Neural progenitor cell (in vitro differentiated cells): ENCODE data around the gene RBFOX2. TPM values are rescaled to one million over a fixed set of nuclear protein-coding genes. Genes with fewer than 3 reads are reported as not detected.

ENCODE experiments used
- DNase-seq: peaks from one replicate; pipeline ENCODE4 v3.0.0-alpha.2; 2016; ENCODE audit warnings: low spot score
- H2AFZ ChIP-seq: fragments of 200-600 bp; sonication (generic); replicated peaks from 2 replicates; pipeline ENCODE4 v1.6.1; 2016; ENCODE audit warnings: antibody characterized with exemption
- H3F3A ChIP-seq: fragments of 200-600 bp; sonication (generic); 2 replicates; pipeline ENCODE4 v1.6.1; 2016; ENCODE audit warnings: antibody characterized with exemption, low read depth
- H3K27ac ChIP-seq: fragments of 200-600 bp; sonication (generic); 2 replicates; pipeline ENCODE4 v1.5.1; 2016; ENCODE audit warnings: mild to moderate bottlenecking
- H3K27me3 ChIP-seq: fragments of 200-600 bp; sonication (generic); 2 replicates; pipeline ENCODE4 v1.6.1; 2016; ENCODE audit warnings: mild to moderate bottlenecking, moderate library complexity
- H3K36me3 ChIP-seq: fragments of 200-600 bp; sonication (generic); 2 replicates; pipeline ENCODE4 v1.5.1; 2016
- H3K4me1 ChIP-seq: fragments of 200-600 bp; sonication (generic); 2 replicates; pipeline ENCODE4 v1.6.1; 2016; ENCODE audit warnings: mixed run types
- H3K4me2 ChIP-seq: fragments of 200-600 bp; sonication (generic); 2 replicates; pipeline ENCODE4 v1.6.1; 2016
- H3K4me3 ChIP-seq: fragments of 200-600 bp; sonication (generic); 2 replicates; pipeline ENCODE4 v1.5.1; 2016
- H3K79me2 ChIP-seq: fragments of 200-600 bp; sonication (generic); 2 replicates; pipeline ENCODE4 v1.6.1; 2016; ENCODE audit warnings: low read depth
- H3K9ac ChIP-seq: fragments of 200-600 bp; sonication (generic); 2 replicates; pipeline ENCODE4 v1.6.1; 2016
- H3K9me3 ChIP-seq: fragments of 200-600 bp; sonication (generic); 2 replicates; pipeline ENCODE4 v1.5.1; 2016; ENCODE audit warnings: low read depth
- H4K20me1 ChIP-seq: fragments of 200-600 bp; sonication (generic); 2 replicates; pipeline ENCODE4 v1.6.1; 2016; ENCODE audit warnings: low read depth
- H3K27ac Mint-ChIP-seq: 3 replicates; pipeline ENCODE4 v1.8.0; 2021; ENCODE audit warnings: mixed read lengths
- H3K27me3 Mint-ChIP-seq: 2 replicates; pipeline ENCODE4 v1.8.0; 2022; ENCODE audit warnings: low read depth, mild to moderate bottlenecking, inconsistent platforms, moderate library complexity, mixed read lengths; ENCODE audit not compliant: insufficient read depth
- H3K36me3 Mint-ChIP-seq: 3 replicates; pipeline ENCODE4 v1.8.0; 2021; ENCODE audit warnings: mixed read lengths
- H3K4me1 Mint-ChIP-seq: 3 replicates; pipeline ENCODE4 v1.8.0; 2021; ENCODE audit warnings: mixed read lengths
- H3K4me3 Mint-ChIP-seq: 3 replicates; pipeline ENCODE4 v1.8.0; 2021; ENCODE audit warnings: mild to moderate bottlenecking, moderate library complexity, mixed read lengths
- H3K9me3 Mint-ChIP-seq: 3 replicates; pipeline ENCODE4 v1.8.0; 2020; ENCODE audit warnings: mixed read lengths
- EZH2 ChIP-seq: fragments of 200-600 bp; sonication (generic); IDR thresholded peaks from 2 replicates; pipeline ENCODE4 v1.6.1; 2017; ENCODE audit warnings: antibody characterized with exemption, mild to moderate bottlenecking, moderate library complexity
- EZH2phosphoT487 ChIP-seq: fragments of 200-600 bp; sonication (generic); IDR thresholded peaks from 2 replicates; pipeline ENCODE4 v1.6.1; 2017; ENCODE audit warnings: antibody characterized with exemption
- total RNA-seq: library from RNA; depleted of rRNA; stranded (reverse); fragments of >200 nt; gene quantifications from 2 replicates; pipeline ENCODE4 v1.2.3, GENCODE V29; 2015; ENCODE audit warnings: low replicate concordance
- TF ChIP-seq, protein P1 (sequence below): fragments of 200-600 bp; sonication (generic); IDR thresholded peaks from 2 replicates; pipeline ENCODE4 v1.5.1; 2017; ENCODE audit warnings: antibody characterized with exemption, mild to moderate bottlenecking

RBFOX2 gene
- total RNA-seq, 1 donor from 2014 or later: 163 TPM

DNA sequence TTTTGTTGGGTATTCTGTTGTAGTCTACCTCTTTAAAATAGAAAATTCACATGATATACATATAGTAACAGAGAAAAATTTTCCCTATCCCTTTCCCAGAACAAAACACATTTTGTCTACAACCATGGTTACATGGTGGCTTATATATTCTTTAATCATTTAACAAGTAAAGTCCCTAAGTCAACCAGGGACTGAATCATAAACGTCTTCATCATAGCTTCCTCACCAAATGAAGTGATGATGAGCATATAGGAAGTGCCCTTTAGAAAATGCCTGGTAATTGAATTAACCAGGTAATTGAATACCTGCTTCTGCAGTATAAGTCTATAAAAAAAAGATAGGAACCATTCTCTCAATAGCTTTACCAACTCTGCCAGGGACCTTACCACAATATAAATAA lies 209.7 kb downstream of the RBFOX2 start:
- peaks cover 6% of the 10 kb centered on the region for H3K4me1 ChIP-seq
- H3F3A ChIP-seq: no peaks in the 10 kb centered on the region

DNA sequence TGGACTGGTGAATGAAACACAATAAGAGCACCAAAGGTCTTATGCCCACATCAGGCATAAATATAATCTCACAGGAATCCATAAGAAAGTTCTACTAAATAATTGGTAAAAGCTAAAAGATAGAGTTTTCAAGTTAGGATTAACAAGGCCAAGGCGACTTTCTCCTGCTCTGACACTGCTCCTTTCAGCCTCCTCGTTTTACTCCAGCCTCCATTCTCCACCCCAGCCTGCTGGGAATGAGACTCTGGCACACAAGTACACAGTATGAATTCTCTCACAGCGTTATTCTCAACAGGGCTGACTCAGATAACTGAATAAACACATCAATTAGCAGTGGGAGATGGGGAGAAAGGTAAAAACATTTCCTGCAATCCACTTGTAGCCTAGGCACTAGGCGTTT lies 216.0 kb downstream of the RBFOX2 start:
- peaks cover 47% of the 10 kb centered on the region for H4K20me1 ChIP-seq
- peaks cover 28% of the 10 kb centered on the region for H3K36me3 Mint-ChIP-seq
- no peak overlapping the region for H3K4me3 Mint-ChIP-seq
- H3K27me3 ChIP-seq: no peaks in the 10 kb centered on the region
- no peak overlapping the region for H3K27ac Mint-ChIP-seq
- TF ChIP-seq, protein P1, sequence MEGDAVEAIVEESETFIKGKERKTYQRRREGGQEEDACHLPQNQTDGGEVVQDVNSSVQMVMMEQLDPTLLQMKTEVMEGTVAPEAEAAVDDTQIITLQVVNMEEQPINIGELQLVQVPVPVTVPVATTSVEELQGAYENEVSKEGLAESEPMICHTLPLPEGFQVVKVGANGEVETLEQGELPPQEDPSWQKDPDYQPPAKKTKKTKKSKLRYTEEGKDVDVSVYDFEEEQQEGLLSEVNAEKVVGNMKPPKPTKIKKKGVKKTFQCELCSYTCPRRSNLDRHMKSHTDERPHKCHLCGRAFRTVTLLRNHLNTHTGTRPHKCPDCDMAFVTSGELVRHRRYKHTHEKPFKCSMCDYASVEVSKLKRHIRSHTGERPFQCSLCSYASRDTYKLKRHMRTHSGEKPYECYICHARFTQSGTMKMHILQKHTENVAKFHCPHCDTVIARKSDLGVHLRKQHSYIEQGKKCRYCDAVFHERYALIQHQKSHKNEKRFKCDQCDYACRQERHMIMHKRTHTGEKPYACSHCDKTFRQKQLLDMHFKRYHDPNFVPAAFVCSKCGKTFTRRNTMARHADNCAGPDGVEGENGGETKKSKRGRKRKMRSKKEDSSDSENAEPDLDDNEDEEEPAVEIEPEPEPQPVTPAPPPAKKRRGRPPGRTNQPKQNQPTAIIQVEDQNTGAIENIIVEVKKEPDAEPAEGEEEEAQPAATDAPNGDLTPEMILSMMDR: no peak
- TF ChIP-seq EZH2phosphoT487: no peak
- TF ChIP-seq EZH2: no peak
- H3K79me2 ChIP-seq: peaks cover 78% of the 10 kb centered on the region
- no peaks in the 10 kb centered on the region for H3K4me1 Mint-ChIP-seq
- no peak overlapping the region for H2AFZ ChIP-seq
- no peaks in the 10 kb centered on the region for H3K9me3 Mint-ChIP-seq
- DNase-seq: no peak
- no peaks in the 10 kb centered on the region for H3F3A ChIP-seq
- no peaks in the 10 kb centered on the region for H3K9me3 ChIP-seq
- H3K4me3 ChIP-seq: no peak overlapping the region
- H3K27me3 Mint-ChIP-seq: no peaks in the 10 kb centered on the region
- no peaks in the 10 kb centered on the region for H3K4me1 ChIP-seq
- peaks cover 9% of the 10 kb centered on the region for H3K36me3 ChIP-seq
- no peak overlapping the region for H3K4me2 ChIP-seq
- no peak overlapping the region for H3K9ac ChIP-seq
- no peak overlapping the region for H3K27ac ChIP-seq

More for the DNA sequence above, 209.7 kb downstream of the RBFOX2 start:
- Histone ChIP-seq H3K4me2 (no peak overlapping the region), H3K79me2 (peaks cover 98% of the 10 kb centered on the region), H3K27me3 (no peaks in the 10 kb centered on the region), H2AFZ (no peak overlapping the region), H3K9me3 (no peaks in the 10 kb centered on the region), H3K27ac (no peak overlapping the region), H3K36me3 (no peaks in the 10 kb centered on the region), H3K4me3 (no peak overlapping the region), H3K9ac (no peak overlapping the region), H4K20me1 (peaks cover 72% of the 10 kb centered on the region)
- no peak for DNase-seq
- H3K27me3 Mint-ChIP-seq: peaks cover 5% of the 10 kb centered on the region
- H3K36me3 Mint-ChIP-seq: peaks cover 10% of the 10 kb centered on the region
- H3K4me1 Mint-ChIP-seq: no peaks in the 10 kb centered on the region
- no peak overlapping the region for H3K4me3 Mint-ChIP-seq
- no peaks in the 10 kb centered on the region for H3K9me3 Mint-ChIP-seq
- H3K27ac Mint-ChIP-seq: no peak overlapping the region
- TF ChIP-seq EZH2phosphoT487 (no peak), EZH2 (no peak)
- TF ChIP-seq, protein P1: no peak

DNA sequence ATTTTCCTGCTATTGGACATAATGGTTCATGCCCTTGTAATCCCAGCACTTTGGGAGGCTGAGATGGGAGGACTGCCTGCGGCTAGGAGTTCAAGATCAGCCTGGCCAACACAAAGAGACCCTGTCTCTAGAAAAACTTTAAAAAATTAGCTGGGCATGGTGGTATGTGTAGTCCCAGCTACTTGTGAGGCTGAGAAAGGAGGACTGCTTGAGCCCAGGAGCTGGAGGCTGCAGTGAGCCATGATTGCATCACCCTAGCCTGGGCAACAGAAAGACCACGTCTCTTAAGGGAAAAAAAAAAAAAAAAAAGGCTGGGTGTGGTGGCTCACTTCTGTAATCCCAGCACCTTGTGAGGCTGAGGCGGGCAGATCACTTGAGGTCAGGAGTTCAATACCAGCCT lies 217.0 kb downstream of the RBFOX2 start:
- peaks cover 30% of the 10 kb centered on the region for H3K36me3 Mint-ChIP-seq
- no peaks in the 10 kb centered on the region for H3K9me3 ChIP-seq
- no peaks in the 10 kb centered on the region for H3K4me1 ChIP-seq
- no peak for DNase-seq
- no peak overlapping the region for H3K4me3 Mint-ChIP-seq
- H3K36me3 ChIP-seq: peaks cover 13% of the 10 kb centered on the region
- no peaks in the 10 kb centered on the region for H3K27me3 ChIP-seq
- no peak overlapping the region for H2AFZ ChIP-seq
- H3K4me1 Mint-ChIP-seq: no peaks in the 10 kb centered on the region
- no peak overlapping the region for H3K27ac Mint-ChIP-seq
- no peak overlapping the region for H3K4me2 ChIP-seq
- no peak overlapping the region for H3K9ac ChIP-seq
- H3K79me2 ChIP-seq: peaks cover 77% of the 10 kb centered on the region
- H3K9me3 Mint-ChIP-seq: no peaks in the 10 kb centered on the region
- peaks cover 41% of the 10 kb centered on the region for H4K20me1 ChIP-seq
- H3F3A ChIP-seq: no peaks in the 10 kb centered on the region
- H3K27ac ChIP-seq: no peak overlapping the region
- H3K27me3 Mint-ChIP-seq: no peaks in the 10 kb centered on the region
- H3K4me3 ChIP-seq: no peak overlapping the region
- TF ChIP-seq, protein P1: no peak
- TF ChIP-seq EZH2phosphoT487: no peak
- no peak for TF ChIP-seq EZH2

DNA sequence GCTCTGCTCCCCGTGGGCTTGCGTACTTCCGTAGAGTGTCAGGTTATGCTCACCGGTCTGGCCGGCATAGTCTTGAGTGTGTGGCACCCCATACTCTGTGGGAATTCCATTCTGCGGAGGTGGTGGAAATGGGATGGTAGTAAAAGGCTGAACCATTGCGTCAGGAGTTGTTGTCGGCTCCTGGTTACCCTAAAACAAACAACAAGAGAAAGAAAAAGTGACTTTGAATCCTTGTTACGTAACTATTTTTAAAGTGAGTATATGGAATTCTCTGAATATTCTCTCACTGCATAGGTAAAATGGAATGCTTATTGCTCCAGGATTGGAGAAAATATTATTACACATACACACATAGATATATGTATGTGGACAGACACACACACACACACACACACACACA lies 218.8 kb downstream of the RBFOX2 start:
- TF ChIP-seq, protein P1: no peak
- TF ChIP-seq EZH2: no peak
- no peak for TF ChIP-seq EZH2phosphoT487
- no peak overlapping the region for H2AFZ ChIP-seq
- no peaks in the 10 kb centered on the region for H3K4me1 ChIP-seq
- H3K4me1 Mint-ChIP-seq: no peaks in the 10 kb centered on the region
- H3K9me3 ChIP-seq: no peaks in the 10 kb centered on the region
- H3K27ac ChIP-seq: no peak overlapping the region
- no peak overlapping the region for H3K4me3 Mint-ChIP-seq
- no peak overlapping the region for H3K9ac ChIP-seq
- H3K36me3 Mint-ChIP-seq: peaks cover 40% of the 10 kb centered on the region
- no peak overlapping the region for H3K4me2 ChIP-seq
- H3K27ac Mint-ChIP-seq: no peak overlapping the region
- peaks cover 21% of the 10 kb centered on the region for H3K36me3 ChIP-seq
- peaks cover 28% of the 10 kb centered on the region for H4K20me1 ChIP-seq
- no peaks in the 10 kb centered on the region for H3F3A ChIP-seq
- peaks cover 75% of the 10 kb centered on the region for H3K79me2 ChIP-seq
- no peak for DNase-seq
- H3K27me3 Mint-ChIP-seq: no peaks in the 10 kb centered on the region
- peaks cover 2% of the 10 kb centered on the region for H3K9me3 Mint-ChIP-seq
- H3K27me3 ChIP-seq: no peaks in the 10 kb centered on the region
- no peak overlapping the region for H3K4me3 ChIP-seq
